MM.1S (cell line): ENCODE results near the gene TNFSF9.

Source experiments
- EZH2 ChIP-seq: fragments of 300-600 bp; sonication (generic); optimal IDR thresholded peaks from 2 replicates; pipeline ENCODE3; 2017; ENCODE audit warnings: low read depth, mild to moderate bottlenecking, antibody characterized with exemption, low read length, mixed read lengths
- EZH2phosphoT487 ChIP-seq: fragments of 300-600 bp; sonication (generic); IDR thresholded peaks from 2 replicates; pipeline ENCODE4 v1.6.1; 2018; ENCODE audit warnings: antibody characterized with exemption, low read length
- TF ChIP-seq, protein P1 (sequence below): fragments of 300-600 bp; sonication (generic); IDR thresholded peaks from 2 replicates; pipeline ENCODE4 v1.5.1; 2016; ENCODE audit warnings: antibody characterized with exemption, low read length, mixed read lengths

DNA sequence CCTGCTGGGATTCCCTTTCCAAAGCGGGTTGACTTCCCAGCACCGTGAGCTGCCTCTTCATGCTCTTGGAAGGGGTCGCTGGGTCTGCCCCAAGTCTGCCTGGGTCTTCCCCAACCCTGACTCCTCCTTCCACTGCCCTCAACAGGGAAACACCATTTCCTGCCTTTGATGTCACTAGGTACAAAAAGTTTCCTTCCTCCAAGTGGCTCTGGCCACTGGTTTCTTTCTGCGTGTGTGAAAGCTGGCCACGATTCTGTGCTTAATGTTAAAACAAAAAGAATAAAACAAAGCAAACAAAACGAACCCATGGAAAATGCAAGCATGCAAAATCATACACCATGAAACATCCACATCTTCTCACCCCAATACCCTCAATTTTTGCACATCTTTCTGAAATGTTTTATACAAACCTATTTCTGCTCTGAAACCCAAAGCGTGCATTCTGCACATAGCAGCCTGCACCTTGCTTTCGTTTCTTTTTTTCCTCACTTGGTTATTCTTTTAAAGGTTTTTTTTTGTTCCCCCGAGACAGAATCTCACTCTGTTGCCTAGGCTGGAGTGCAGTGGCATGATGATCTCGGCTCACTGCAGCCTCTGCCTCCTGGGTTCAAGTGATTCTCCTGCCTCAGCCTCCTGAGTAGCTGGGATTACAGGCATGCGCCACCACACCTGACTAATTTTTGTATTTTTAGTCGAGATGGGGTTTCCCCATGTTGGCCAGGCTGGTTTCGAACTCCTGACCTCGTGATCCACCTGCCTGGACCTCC lies 12.5 kb upstream of the TNFSF9 start:
- TF ChIP-seq, protein P1, sequence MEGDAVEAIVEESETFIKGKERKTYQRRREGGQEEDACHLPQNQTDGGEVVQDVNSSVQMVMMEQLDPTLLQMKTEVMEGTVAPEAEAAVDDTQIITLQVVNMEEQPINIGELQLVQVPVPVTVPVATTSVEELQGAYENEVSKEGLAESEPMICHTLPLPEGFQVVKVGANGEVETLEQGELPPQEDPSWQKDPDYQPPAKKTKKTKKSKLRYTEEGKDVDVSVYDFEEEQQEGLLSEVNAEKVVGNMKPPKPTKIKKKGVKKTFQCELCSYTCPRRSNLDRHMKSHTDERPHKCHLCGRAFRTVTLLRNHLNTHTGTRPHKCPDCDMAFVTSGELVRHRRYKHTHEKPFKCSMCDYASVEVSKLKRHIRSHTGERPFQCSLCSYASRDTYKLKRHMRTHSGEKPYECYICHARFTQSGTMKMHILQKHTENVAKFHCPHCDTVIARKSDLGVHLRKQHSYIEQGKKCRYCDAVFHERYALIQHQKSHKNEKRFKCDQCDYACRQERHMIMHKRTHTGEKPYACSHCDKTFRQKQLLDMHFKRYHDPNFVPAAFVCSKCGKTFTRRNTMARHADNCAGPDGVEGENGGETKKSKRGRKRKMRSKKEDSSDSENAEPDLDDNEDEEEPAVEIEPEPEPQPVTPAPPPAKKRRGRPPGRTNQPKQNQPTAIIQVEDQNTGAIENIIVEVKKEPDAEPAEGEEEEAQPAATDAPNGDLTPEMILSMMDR, result no peak
- TF ChIP-seq EZH2 (no peak), EZH2phosphoT487 (no peak)
